GM18870 (cell line): ENCODE data around the gene PRDX5.
A peak's percentile ranks its signal among the peaks of the same experiment; 100 is the strongest.
"Not testable (repeated sequence)": the region's sequence is repeated elsewhere in the genome, so short reads cannot be mapped to it uniquely, and the experiment has no call there.

ENCODE experiments used
- ATAC-seq: cut with Tn5 transposase; IDR thresholded peaks from one replicate; pipeline ENCODE4 v1.9.1; 2021; ENCODE audit warnings: moderate library complexity; ENCODE audit not compliant: unreplicated experiment

PRDX5 gene

GRCh38 chr11:64305075-64305690 is 12.7 kb upstream of the PRDX5 start, which contains the start of gene ESRRA:
ESRRA (plus strand) TSS chr11:64305524; CDS start chr11:64307180, 1,656 bp downstream.
- ATAC-seq = peak; percentile 69

GRCh38 chr11:64305691-64306562 is 12.0 kb upstream of the PRDX5 start:
- no peak for ATAC-seq

- no peak for ATAC-seq
These were observed 11.4 kb upstream of the PRDX5 start for GRCh38 chr11:64306563-64306875.

- ATAC-seq = no peak
These were observed 10.9 kb upstream of the PRDX5 start for GRCh38 chr11:64306876-64307622.

- ATAC-seq = not testable (repeated sequence)
These were observed 10.1 kb upstream of the PRDX5 start for GRCh38 chr11:64307795-64308194.

- ATAC-seq = no peak
These were observed 5.0 kb upstream of the PRDX5 start for GRCh38 chr11:64312947-64313346.

GRCh38 chr11:64313491-64314145 is 4.3 kb upstream of the PRDX5 start:
- no peak for ATAC-seq

GRCh38 chr11:64314146-64314804 is 3.6 kb upstream of the PRDX5 start:
- ATAC-seq = no peak

GRCh38 chr11:64314805-64315561 is 2.9 kb upstream of the PRDX5 start:
- no peak for ATAC-seq

GRCh38 chr11:64315667-64316526 is 2.0 kb upstream of the PRDX5 start:
- not testable (repeated sequence) for ATAC-seq

- ATAC-seq = no peak
These were observed 1.1 kb upstream of the PRDX5 start for GRCh38 chr11:64316672-64317324.

- peak; percentile 73 for ATAC-seq
These were observed 478 bp upstream of the PRDX5 start, which contains the start of gene TRMT112 for GRCh38 chr11:64317325-64317960. TRMT112 (minus strand) TSS chr11:64317559; CDS start chr11:64317526, 33 bp downstream.

GRCh38 chr11:64318766-64319761 is 1.1 kb downstream of the PRDX5 start:
- ATAC-seq = no peak

GRCh38 chr11:64320556-64320955 is 2.6 kb downstream of the PRDX5 start:
- no peak for ATAC-seq

GRCh38 chr11:64321026-64321425 is 3.1 kb downstream of the PRDX5 start:
- ATAC-seq = no peak

- ATAC-seq = no peak
These were observed 3.6 kb downstream of the PRDX5 start for GRCh38 chr11:64321533-64321932.

- no peak for ATAC-seq
These were observed 5.0 kb downstream of the PRDX5 start for GRCh38 chr11:64322925-64323260.
